ENCODE data around the gene HAGHL.
"Not testable (repeated sequence)": the region's sequence is repeated elsewhere in the genome, so short reads cannot be mapped to it uniquely, and the experiment has no call there.

Gene HAGHL

DNA sequence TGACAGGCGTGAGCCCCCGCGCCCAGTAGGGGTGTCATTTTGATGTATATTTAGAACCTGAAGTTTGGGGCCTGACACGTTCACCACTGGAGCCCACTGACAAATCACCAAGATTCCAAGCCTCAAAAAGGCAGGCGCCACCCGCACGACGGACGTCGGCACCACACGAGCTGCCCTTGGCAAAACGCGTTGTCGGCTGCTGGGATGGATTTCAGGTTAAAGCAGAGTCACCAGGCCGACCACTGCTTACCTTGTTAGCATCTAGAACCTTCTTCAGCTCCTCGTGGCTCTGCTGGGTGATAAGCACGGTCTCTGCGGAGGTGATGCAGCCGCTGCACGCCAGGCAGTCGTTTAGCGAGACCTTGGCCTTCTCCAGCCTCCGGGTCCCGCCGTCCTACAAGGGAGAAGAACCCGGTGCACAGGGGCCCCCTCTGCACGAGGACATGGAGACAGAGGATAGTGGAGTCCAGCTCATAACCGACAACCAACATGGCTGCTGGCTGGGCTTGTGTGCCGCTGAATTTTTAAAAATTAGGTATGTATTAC lies 10.1 kb downstream of the HAGHL start:
- FAIRE-seq = no peak

DNA sequence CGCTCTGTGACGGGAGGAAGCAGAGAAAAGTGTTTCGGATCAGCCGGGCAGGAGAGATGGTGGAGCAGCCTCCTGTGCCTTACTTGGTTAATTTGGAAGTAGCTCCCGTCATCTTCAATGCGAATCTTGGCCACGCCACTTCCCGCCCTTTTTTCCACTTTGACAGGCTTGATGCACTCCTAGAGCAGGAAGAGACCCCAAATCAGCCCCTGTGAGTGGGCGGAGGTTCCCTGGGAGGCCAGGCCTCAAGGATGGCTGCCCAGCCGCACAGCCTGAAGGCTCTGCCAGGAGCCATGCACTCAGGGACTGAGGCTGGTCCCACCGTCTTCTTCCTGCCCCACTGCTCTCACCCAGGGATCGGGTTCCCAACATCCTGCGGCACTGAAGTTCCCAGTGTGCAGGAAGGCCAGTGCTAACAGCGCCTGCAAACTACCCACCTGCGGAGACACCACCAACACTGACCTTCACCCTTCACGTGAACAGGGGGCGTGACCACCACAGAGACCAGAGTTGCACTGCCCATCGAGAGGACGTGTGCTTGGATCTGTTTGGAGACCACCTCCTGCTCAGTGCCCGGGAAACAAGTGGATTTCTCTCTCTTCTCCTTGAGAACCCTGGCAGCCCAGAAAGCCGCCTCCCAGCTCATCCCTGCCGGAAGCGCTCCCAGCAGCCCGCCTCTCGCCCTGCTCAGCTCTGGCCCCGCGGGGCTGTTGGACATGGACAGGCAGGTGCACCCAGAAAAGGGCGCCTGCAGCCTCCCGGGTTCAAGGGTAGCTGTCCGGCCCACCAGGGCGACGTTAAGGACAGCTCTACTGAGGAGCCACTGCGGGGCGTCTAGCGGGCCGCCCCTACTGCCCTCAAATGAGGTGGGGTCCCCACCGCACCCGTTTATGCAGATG lies 12.9 kb downstream of the HAGHL start:
- no peak for FAIRE-seq

DNA sequence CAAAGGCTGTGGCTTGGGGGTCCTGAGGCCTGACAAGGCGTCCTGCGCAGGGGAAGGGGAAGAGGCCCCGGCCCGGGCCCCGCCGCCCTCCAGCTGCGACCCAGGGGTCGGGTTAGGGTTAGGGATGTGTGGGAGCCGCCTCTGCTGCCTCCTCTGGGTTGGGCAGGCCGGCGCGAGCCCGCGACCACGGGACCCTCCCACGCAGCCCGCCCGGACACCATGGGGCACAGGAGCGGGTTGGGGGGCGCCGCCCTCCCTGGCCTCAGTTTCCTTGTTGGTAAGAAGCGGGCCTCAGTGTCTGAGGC lies 13.5 kb downstream of the HAGHL start:
- FAIRE-seq = no peak

DNA sequence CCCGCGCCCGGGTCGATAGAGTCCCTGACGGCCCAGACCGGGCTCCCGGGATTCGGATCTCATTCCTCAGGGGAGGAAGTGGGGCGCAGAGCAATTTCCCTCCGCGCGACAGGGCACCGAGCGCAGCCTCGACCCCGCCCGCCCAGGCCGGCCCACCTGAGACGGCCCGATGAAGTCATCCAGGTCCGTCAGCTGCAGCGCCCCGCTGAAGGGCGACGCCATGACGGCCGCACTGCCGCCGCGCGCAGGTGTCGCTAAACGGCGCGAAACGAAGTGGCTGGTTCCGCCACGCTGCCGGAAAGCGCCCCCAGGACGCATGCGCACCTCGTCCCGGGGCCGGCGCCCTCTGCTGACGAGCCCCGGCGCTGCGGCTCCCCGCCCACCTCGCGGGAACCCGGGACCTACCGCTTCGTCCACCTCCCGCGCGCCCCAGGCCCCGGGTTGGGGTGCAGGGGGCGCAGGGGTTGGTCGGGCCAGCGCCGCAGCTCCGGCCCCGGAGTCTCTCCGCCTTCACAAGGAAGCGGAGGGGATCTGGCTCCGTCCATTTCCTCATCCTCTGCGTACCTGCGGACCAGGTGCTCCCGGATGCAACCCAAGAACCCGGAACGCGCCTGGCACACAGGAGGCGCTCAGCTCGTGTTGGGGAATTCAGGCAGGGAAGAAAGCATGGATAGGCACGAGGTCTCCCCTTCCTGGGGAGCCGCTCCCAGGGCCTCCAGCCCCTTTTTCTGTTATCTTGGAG lies 14.0 kb downstream of the HAGHL start, which contains the start of gene CIAO3:
Gene CIAO3, minus strand, starts transcription at position 234 of the 742 bp plus-strand sequence. Its CDS starts 12 bp downstream, at position 222.
- FAIRE-seq = no peak

DNA sequence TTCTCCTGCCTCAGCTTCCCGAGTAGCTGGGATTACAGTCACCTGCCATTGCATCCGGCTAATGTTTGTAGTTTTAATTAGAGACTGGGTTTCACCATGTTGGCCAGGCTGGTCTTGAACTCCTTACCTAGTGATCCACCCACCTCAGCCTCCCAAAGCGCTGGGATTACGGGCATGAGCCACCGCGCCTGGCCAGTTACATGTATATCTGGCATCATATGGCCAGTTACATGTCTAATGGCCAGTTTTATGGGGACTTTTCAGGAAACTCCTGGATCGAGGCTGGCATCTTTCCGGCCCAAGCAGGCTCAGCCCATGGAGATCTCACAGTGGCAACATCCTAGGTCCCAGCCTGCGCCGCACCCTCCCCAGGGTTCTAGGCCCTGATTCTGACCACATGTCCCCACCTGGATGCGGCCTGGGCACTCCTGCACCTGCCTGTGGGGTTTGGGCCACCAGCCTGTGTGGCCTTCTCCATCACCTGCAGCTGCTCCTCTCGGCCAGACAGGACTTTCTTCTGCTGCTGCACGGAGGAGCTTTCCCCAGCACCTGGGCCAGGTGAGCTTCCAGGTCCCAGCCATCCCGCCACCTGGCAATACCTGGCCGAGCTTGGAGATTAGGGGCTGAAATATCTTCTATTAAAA lies 15.2 kb downstream of the HAGHL start:
- no peak for FAIRE-seq

DNA sequence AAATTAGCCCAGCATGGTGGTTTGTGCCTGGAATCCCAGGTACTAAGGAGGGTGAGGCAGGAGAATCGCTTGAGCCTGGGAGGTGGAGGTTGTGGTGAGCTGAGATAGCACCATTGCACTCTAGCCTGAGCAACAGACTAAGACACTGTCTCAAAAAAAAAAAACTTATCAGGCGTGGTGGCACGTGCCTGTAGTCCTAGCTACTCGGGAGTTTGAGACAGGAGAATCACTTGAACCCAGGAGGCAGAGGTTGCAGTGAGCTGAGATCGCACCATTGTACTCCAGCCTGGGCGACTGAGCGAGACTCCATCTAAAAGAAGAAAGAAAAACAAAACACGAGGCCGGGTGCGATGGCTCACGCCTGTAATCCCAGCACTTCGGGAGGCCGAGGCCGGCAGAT lies 16.0 kb downstream of the HAGHL start:
- not testable (repeated sequence) for FAIRE-seq

DNA sequence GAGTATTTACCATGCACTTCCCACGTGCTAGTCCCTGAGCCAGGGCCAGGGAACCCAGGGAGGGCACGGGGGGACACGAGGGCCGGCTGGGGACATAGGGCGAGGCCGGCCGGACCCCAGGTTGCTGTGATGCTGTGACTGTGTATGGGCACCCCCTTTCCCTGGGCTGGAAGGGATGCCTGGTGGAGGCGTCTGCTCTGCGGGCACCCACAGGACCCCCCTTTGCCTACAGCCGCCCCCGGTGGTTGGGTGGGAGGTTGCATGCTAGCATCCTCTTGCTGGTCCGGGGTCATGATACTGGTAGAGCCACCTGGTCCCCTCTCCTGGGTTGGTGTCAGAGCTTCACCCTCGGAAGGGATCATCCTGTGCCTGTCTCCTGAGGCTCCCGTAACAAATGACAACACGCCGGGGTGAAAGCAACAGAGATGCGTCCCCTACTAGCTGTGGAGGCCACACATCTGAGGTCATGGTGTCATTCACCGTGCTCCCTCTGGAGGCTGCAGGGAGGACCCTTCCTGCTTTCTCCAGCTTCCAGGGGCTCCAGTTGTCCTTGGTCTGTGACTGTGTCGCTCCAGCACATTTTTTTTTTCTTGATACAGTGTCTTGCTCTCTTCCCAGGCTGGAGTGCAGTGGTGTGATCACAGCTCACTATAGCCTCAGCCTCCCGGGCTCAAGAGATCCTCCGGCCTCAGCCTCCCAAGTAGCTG lies 17.0 kb downstream of the HAGHL start:
- no peak for FAIRE-seq

DNA sequence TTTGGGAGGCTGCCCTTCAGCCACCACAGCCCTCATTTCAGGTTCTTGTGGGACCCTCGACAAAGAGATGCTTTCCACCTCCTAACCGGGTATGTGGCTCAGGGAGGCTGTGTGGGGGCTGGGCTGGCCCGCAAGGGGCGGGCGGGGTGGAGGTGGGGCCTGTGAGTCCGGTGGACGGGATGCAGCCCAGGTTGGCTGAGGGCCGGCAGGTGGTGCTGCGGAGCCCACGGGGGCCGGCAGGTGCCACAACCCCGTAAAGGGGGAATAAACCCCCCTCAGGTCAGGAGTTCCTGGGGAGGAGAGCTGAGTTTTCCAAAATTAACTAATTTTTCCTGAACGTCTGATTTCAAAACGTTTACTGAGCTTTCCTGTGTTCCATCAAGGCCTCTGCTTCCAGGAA lies 18.8 kb downstream of the HAGHL start:
- FAIRE-seq = no peak

DNA sequence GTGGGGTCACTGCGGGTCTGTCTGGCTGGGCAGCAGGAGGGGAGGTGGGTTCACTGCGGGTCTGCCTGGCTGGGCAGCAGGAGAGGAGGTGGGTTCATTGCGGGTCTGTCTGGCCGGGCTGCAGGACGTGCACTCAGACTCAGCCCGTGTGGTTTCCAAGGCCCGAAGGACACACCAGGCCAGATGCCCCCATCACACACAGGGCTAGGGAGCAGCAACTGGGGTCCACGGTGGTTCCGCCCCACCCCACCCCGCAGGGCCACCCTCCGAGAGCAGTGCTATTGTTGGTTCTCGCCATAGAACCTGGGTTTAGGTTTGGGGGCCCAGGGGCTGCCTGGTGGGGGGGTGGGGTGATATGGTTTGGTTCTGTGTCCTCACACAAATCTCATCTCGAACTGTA lies 19.7 kb downstream of the HAGHL start:
- FAIRE-seq = no peak

DNA sequence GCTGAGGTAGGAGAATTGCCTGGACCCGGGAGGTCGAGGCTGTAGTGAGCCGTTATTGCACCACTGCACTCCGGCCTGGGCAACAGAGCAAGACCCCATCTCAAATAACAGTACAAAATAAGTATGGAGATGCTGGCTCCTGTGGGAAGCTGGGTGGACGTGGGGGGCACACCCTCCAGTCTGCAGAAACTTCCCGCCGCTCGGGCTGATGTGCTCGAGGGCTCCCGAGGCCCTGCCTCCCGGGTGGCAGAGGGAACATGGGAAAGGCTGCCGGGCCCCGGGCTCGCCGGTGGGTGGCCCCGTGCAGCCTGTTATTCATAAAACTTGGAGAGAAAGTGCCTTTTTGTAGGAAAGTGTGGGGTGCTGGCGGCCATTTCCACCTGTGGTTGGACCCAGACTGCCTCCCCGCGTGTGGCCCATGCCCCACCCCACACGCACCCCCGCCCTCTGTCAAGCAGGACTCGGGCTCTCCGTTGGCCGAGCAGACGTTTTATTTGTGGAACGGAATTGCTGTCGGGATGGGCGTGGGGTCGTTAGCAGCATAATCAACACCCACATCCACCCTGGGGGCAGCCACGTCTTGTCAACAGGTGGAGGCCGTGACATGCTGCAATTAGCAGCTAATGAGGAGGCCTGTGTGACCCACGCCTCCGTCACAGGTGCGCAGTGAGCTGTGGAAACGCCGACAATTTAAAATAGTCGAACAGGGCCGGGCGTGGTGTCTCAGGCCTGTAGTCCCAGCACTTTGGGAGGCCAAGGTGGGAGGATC lies 21.3 kb downstream of the HAGHL start:
- FAIRE-seq = no peak

DNA sequence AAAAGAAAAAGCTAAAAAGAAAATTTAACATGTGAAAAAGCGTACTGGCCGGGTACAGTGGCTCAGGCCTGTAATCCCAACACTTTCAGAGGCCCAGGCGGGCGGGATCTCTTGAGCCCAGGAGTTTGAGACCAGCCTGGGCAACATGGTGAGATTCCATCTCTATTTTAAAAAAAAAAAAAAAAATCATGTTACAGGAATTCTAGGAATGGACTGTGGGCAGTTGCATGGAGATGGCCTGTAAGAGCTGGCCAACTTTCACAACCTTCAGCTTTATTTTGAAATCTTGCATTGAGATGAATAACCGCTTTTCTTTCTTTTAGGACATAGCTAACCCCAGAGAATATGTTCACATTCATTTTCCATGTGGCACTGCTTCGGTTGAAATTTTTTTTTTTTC lies 22.1 kb downstream of the HAGHL start:
- no peak for FAIRE-seq

DNA sequence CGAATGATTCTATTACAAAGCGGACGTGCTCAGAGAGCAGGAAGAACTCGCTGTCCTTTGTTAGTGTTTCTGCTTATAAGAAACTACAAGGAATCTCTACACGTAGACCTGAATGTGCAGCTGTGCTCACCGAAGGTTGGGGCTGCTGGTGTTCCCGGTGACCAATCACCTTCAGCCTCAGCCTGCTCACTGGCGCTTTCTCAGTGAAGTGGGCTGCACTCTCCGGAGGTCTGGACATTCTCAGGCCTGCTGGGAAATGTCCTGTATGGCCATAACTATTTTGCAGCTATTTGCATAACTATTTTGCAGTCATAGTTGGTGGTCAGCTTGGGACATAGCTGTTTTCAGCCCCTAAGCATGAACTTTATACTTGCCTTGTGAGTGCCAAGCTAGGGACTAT lies 23.6 kb downstream of the HAGHL start:
- FAIRE-seq = no peak

DNA sequence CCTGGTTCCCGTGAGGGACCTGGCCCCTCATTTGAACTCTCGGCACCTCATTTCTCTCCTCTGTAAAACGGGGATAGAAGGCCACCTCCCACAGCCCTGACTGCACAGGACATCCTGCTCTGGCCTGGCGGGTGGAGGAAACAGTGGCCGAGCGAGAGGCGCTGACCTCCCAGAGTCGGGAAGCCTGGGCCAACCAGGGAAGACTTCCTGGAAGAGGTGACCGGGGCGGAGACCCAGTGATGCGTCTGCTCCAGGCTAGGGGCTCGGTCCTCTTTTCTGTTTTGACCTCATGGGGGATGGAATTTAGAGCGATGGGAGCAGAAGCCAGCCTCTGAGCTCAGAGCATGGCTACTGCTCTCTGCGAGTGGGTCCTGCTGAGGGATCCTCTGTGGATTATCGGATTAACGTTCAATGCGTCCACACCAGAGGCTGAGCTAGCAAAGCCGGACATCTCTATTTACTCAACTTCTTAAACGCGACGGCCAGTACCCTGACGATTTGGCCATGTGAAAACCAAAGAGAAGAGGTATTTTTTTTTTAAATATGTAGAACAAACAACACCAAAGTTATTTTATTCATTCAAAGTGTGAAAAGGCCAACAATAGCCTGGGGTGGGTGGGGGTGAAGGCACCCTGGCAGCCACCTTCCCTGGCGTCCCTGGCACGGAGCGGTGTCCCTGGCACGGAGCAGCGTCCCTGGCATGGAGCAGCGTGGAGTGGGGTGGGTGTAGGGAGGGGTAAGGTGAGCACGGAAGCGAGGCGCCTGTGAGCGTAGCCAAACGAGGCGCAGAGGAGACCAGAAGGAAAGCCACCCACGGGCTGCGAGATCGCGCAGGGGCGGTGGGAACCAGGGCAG lies 24.5 kb downstream of the HAGHL start:
- FAIRE-seq = no peak

DNA sequence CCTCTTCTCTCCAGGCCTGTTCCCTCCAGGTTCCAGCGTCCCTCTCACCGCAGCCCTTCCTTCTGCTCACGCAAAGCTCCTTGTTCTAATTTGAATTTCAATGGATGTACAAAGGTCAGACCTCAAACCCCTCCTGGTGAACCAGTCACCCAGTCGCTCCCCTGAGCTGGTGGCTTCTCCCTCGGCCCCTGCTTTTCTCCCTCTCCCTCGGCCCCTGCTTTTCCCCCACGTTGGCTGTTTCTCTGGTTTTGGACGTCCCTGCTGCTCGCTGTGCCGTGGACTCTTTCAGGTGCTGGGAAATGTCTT lies 25.1 kb downstream of the HAGHL start:
- FAIRE-seq = no peak

DNA sequence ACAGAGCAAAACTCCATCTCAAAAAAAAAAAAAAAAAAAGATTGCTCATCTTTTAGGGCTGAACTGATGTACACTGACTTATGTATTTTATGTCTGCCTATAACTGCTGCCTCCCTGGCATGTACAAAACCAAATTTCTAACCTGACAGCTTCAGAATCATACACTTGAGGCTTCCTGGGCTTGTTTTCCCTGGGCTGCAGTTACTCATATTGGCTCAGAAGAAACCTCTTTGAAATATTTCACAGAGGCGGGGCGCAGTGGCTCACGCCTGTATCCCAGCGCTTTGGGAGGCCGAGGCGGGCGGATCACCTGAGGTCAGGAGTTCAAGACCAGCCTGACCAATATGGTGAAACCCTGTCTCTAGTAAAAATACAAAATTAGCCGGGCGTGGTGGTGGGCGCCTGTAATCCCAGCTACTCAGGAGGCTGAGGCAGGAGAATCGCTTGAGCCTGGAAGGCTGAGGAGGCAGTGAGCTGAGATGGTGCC lies 27.3 kb downstream of the HAGHL start:
- FAIRE-seq = not testable (repeated sequence)

DNA sequence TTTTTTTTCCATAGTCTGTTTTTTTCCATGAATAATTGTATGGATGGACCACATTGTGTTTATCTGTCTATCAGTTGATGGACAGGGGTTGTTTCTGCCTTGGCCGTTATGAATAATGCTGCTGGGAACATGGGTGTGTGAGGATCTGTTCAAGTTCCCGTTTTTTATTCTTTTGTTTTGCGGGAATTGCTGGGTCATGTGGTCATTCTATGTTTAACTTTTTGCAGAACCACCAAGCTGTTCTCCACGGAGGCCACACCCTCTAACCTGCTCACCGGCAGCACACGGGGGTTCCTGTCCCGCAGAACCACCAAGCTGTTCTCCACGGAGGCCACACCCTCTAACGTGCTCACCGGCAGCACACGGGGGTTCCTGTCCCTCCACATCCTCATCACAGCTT lies 27.8 kb downstream of the HAGHL start:
- no peak for FAIRE-seq

DNA sequence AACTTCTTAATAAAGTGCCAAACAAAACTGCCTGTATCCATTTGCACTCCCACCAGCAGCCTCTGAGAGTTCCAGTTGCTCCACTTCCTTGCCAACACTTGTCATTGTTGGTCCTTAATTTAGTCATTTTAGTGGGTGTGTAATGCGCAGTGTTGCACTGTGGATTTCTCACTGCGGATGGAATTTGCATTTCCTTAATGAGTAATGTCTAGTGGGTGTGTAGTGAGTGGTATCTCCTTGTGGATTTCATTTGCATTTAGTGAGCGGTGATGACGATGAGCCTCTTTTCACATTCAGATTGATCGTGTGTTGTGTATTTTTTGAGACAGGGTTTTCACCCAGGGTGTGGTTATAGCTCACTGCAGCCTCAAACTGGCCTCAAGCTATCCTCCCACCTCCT lies 29.5 kb downstream of the HAGHL start:
- no peak for FAIRE-seq

DNA sequence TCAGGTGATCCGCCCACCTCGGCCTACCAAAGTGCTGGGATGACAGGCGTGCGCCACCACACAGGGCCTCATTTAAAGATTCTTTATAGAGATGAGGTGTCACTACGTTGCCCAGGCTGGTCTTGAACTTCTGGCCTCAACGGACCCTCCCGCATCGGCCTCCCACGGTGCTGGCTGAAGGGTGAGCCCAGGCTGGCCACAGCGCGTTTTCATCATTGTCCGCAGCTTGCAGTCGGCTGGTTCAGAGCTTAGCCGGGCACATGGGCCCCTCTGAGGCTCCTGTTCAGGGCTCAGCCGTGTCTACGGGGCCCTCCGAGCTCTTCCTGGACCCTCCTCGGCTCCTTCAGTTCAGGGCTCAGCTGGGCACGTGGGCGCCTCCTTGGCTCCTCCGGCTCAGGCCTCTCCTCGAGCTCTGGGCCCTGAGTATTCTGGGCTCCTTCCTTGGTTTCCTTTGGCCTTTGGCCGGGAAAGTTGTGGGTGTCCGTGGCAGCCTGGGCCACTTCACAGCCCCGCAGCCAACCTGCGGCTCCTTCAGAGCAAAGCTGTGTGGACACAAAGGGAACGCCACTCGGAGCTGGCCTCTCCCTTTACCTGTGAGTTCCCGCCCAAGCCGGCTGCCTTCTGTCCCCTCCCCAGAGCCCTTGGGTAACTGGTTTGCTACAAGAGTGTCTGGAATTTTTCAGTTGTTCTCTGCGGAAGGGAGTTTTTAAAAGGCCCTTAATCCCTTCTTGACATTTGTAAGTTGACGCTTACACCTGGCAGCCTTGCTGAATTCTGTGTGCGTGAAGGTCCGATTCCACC lies 32.4 kb downstream of the HAGHL start:
- no peak for FAIRE-seq

DNA sequence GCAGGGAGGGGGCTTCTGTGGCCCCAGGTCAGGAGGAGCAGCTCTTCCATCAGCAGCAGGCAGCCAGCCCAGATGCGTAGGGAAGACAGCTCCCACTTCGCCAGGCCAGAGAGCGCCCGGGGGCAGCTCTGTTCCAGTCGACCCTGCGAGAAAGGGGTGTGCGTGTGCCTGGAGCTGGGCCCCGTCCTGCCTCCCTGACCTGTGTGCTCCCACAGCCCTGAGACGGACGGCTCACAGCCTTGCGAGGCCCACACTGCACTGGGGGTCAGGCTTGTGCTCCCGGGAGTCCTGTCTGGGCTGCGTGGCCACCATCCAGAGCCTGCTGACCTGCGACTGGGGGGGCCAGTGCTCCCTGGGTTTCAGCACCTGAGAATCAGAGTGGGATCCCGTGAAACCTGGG lies 33.2 kb downstream of the HAGHL start:
- FAIRE-seq = no peak
